Right lobe of liver (tissue), 6 donors: ENCODE measurements around the gene TNIP1. TPM values are rescaled to one million over a fixed set of nuclear protein-coding genes. Genes with fewer than 3 reads are reported as not detected.
A peak's percentile ranks its signal among the peaks of the same experiment; 100 is the strongest.

ENCODE experiments used
- ATAC-seq, 4 donors: fragments of 200-7000 bp; cut with Tn5 transposase; one replicate each; pipeline ENCODE4 v1.9.1; 2020; ENCODE audit warnings: mild to moderate bottlenecking in 4 of 4, moderate library complexity in 4 of 4
- DNase-seq, 3 donors: peaks; one replicate each; pipeline ENCODE4 v3.0.0-alpha.2; 2020
- H3K27ac ChIP-seq, 3 donors: fragments of 200-600 bp; one replicate each; pipeline ENCODE4 v1.8.0; 2022
- H3K27me3 ChIP-seq, 2 donors: fragments of 200-600 bp; one replicate each; pipeline ENCODE4 v1.8.0; 2022
- H3K36me3 ChIP-seq, 4 donors: fragments of 200-600 bp; sonication (generic) in 1 of 4; one replicate each; pipeline versions ENCODE4 v1.5.1 to v1.8.0; 2017 to 2022; ENCODE audit warnings: control low read depth in 1 of 4
- H3K4me1 ChIP-seq, 4 donors: fragments of 200-600 bp; sonication (generic) in 1 of 4; one replicate each; pipeline versions ENCODE4 v1.5.1 to v1.8.0; 2017 to 2022; ENCODE audit warnings: control low read depth in 1 of 4
- H3K4me3 ChIP-seq, 3 donors: fragments of 200-600 bp; one replicate each; pipeline ENCODE4 v1.8.0; 2022
- H3K9me3 ChIP-seq, 4 donors: fragments of 200-600 bp; sonication (generic) in 1 of 4; one replicate each; pipeline versions ENCODE4 v1.5.1 to v1.8.0; 2017 to 2022; ENCODE audit warnings: control low read depth in 1 of 4
- CTCF ChIP-seq, 4 donors: fragments of 200-600 bp in 3 of 4; fragments of 450-650 bp in 1 of 4; IDR thresholded peaks; one replicate each; pipeline versions ENCODE4 v1.5.1 to v1.8.0; 2016 to 2022; ENCODE audit warnings: antibody characterized with exemption in 4 of 4, mild to moderate bottlenecking in 2 of 4
- POLR2A ChIP-seq: fragments of 450-650 bp; IDR thresholded peaks from one replicate; pipeline ENCODE4 v1.6.1; 2017; ENCODE audit warnings: antibody characterized with exemption, mild to moderate bottlenecking
- WGBS: methylation state at CpG from one replicate; pipeline ENCODE4 v1.1.6; 2018; ENCODE audit warnings: low coverage, low lambda C conversion rate; ENCODE audit not compliant: insufficient coverage; ENCODE audit errors: missing lambda C conversion rate; 5-methylcytosine and 5-hydroxymethylcytosine counted together
- intact Hi-C, 2 donors: fragments of 100-400 bp; cut with DNase I; formaldehyde crosslinking; loops; one replicate each; pipeline versions ENCODE4 v1.11.2 to v1.14.1; 2022
- total RNA-seq, 6 experiments: library from RNA; depleted of rRNA in 2 of 6; stranded (reverse); fragments of >200 nt in 2 of 6; fragmentation: NEBNext Ultra II Directional in 3 of 6; extraction: Animal tissue kit (Norgen Biotek cat#: 25700) in 3 of 6; gene quantifications; one replicate each; pipeline versions ENCODE4 v1.1.0 to v1.2.4, GENCODE V29; 2016 to 2023
- donor health status: DM: no; HTN: yes; CAD: no.
- donor health status: DM: no; HTN: no; CAD: no.
- donor health status: DM: no; HTN: no; CAD: no.
- donor health status: DM: no; HTN: yes; CAD: no.
- donor health status: DM: no; HTN: yes; CAD: no.

Gene TNIP1
- total RNA-seq, 6 experiments from 2014 or later: 70.1 to 155 (median 79.1) TPM

- WGBS: 79% methylated on average over 2 of the region's 2 CpGs
- no peak for TF ChIP-seq POLR2A
- TF ChIP-seq CTCF (IDR thresholded peaks at IDR 0.05): no peak
- no peaks in the 10 kb centered on the region for H3K27me3 ChIP-seq
- no peaks in the 10 kb centered on the region for H3K9me3 ChIP-seq
- H3K36me3 ChIP-seq: peaks cover 0 to 18% (median 10%) of the 10 kb centered on the region in 4 donors
- DNase-seq (no peak), ATAC-seq (no peak)
- no peak overlapping the region for H3K4me3 ChIP-seq
- intact Hi-C loops: no loop called here
- H3K4me1 ChIP-seq: peaks cover 0 to 85% (median 40%) of the 10 kb centered on the region in 4 donors
- H3K27ac ChIP-seq: peak overlapping the region; percentile 34 to 88 (median 59)
Measured at GRCh38 chr5:151105561-151105960, 24.7 kb upstream of the TNIP1 start.

GRCh38 chr5:151104795-151105194 is 24.0 kb upstream of the TNIP1 start:
- Histone ChIP-seq H3K27ac (peak overlapping the region; percentile 37 to 88 (median 65)), H3K36me3 (peaks cover 0 to 12% (median 7%) of the 10 kb centered on the region in 4 donors), H3K9me3 (no peaks in the 10 kb centered on the region), H3K4me3 (no peak overlapping the region), H3K27me3 (no peaks in the 10 kb centered on the region), H3K4me1 (peaks cover 0 to 92% (median 44%) of the 10 kb centered on the region in 4 donors)
- peak; percentile 51 to 68 (median 61) for ATAC-seq
- 32% methylated on average over 4 of the region's 5 CpGs for WGBS
- TF ChIP-seq CTCF (IDR thresholded peaks at IDR 0.05): no peak
- intact Hi-C loops: no loop called here
- peak in 2 of 3 donors; percentile 58 to 85 for DNase-seq

- Histone ChIP-seq H3K27ac (peak overlapping the region; percentile 79 to 88 (median 84)), H3K4me3 (peak overlapping the region; percentile 5 to 21 (median 10)), H3K27me3 (no peaks in the 10 kb centered on the region), H3K4me1 (peaks cover 0 to 99% (median 39%) of the 10 kb centered on the region in 4 donors), H3K36me3 (no peaks in the 10 kb centered on the region), H3K9me3 (no peaks in the 10 kb centered on the region)
- DNase-seq: peak; percentile 83 to 96 (median 91)
- intact Hi-C loops: no loop called here
- 21% methylated on average over 4 of the region's 4 CpGs for WGBS
- peak; percentile 64 to 77 (median 72) for ATAC-seq
- TF ChIP-seq CTCF (IDR thresholded peaks at IDR 0.05) (no peak), POLR2A (peak; percentile 18)
Measured at GRCh38 chr5:151101746-151102145, 20.9 kb upstream of the TNIP1 start.

- no peaks in the 10 kb centered on the region for H3K27me3 ChIP-seq
- peak overlapping the region; percentile 5 to 21 (median 10) for H3K4me3 ChIP-seq
- peak overlapping the region; percentile 79 to 88 (median 84) for H3K27ac ChIP-seq
- intact Hi-C loops: no loop called here
- ATAC-seq (peak in 1 of 4 donors; percentile 2), DNase-seq (no peak)
- WGBS: 12% methylated on average over 7 of the region's 9 CpGs
- no peak for TF ChIP-seq POLR2A
- no peak for TF ChIP-seq CTCF (IDR thresholded peaks at IDR 0.05)
- H3K36me3 ChIP-seq: no peaks in the 10 kb centered on the region
- H3K4me1 ChIP-seq: peaks cover 0 to 99% (median 39%) of the 10 kb centered on the region in 4 donors
- H3K9me3 ChIP-seq: no peaks in the 10 kb centered on the region
Measured at GRCh38 chr5:151101151-151101550, 20.3 kb upstream of the TNIP1 start.

- H3K4me3 ChIP-seq: no peak overlapping the region
- intact Hi-C loops: no loop called here
- no peaks in the 10 kb centered on the region for H3K9me3 ChIP-seq
- TF ChIP-seq CTCF (IDR thresholded peaks at IDR 0.05) (no peak), POLR2A (no peak)
- peak overlapping the region; percentile 79 to 88 (median 84) for H3K27ac ChIP-seq
- H3K27me3 ChIP-seq: no peaks in the 10 kb centered on the region
- H3K36me3 ChIP-seq: no peaks in the 10 kb centered on the region
- ATAC-seq (no peak), DNase-seq (no peak)
- H3K4me1 ChIP-seq: peaks cover 0 to 99% (median 39%) of the 10 kb centered on the region in 4 donors
- WGBS: 70% methylated on average over 4 of the region's 4 CpGs
Measured at GRCh38 chr5:151100681-151101080, 19.8 kb upstream of the TNIP1 start.
